Measurements from ENCODE around the gene LRRTM3. TPM values are rescaled to one million over a fixed set of nuclear protein-coding genes. Genes with fewer than 3 reads are reported as not detected.

LRRTM3 gene
- total RNA-seq, 1 donor from 2014 or later: not detected

DNA sequence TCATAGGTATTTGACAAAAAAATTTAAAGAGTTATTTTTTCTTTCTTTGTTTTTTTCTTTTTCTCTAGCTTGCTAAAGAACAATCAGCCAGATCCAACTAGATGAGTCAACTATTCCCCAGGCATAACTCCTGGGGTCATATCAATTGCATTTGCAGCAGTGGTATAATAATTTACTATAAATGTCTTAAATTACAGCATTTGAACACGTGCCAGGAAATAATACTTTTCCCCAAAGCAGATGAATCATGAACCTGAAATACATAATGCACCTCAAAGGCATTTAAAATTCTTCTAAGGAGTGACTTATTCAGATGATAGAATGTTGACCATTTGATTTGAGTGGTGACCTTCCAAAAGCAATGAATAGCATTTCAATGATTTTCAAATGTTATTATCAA is 190.1 kb downstream of the LRRTM3 start:
- no peak overlapping the region for H3K4me3 ChIP-seq (ENCODE audit: low read depth, low read length)
- no peaks in the 10 kb centered on the region for H3K36me3 ChIP-seq (ENCODE audit: control insufficient read depth, insufficient read depth, low read length)
- peak; percentile 55 for DNase-seq (ENCODE audit: low read depth)

DNA sequence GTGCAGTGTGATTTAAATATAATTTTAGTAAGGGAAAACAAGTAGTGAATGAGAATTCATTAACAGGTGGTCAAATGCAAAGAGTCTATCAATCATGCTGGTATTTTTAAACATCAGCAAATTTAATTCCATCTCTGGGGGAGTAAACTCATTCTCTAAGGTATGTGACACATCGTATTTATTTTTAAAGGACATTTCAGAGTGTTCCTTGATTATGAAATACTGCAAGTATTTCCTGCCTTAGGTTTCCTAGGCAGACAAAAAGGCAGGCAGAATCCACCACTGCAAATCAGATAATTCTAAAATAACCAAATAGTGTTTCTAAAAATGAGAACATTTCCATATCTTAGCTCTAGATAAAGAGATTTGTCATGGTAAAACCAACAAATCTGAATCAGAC is 193.8 kb downstream of the LRRTM3 start:
- Histone ChIP-seq H3K4me3 (ENCODE audit: low read depth, low read length) (no peak overlapping the region), H3K27me3 (ENCODE audit: control insufficient read depth, insufficient read depth, low read length) (no peaks in the 10 kb centered on the region), H3K36me3 (ENCODE audit: control insufficient read depth, insufficient read depth, low read length) (no peaks in the 10 kb centered on the region)
- TF ChIP-seq, protein P1, sequence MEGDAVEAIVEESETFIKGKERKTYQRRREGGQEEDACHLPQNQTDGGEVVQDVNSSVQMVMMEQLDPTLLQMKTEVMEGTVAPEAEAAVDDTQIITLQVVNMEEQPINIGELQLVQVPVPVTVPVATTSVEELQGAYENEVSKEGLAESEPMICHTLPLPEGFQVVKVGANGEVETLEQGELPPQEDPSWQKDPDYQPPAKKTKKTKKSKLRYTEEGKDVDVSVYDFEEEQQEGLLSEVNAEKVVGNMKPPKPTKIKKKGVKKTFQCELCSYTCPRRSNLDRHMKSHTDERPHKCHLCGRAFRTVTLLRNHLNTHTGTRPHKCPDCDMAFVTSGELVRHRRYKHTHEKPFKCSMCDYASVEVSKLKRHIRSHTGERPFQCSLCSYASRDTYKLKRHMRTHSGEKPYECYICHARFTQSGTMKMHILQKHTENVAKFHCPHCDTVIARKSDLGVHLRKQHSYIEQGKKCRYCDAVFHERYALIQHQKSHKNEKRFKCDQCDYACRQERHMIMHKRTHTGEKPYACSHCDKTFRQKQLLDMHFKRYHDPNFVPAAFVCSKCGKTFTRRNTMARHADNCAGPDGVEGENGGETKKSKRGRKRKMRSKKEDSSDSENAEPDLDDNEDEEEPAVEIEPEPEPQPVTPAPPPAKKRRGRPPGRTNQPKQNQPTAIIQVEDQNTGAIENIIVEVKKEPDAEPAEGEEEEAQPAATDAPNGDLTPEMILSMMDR (IDR thresholded peaks at IDR 0.05; ENCODE audit: insufficient read depth, low read length, severe bottlenecking): no peak
- FAIRE-seq (no peak), DNase-seq (ENCODE audit: low read depth) (no peak)

More for the DNA sequence above, 190.1 kb downstream of the LRRTM3 start:
- TF ChIP-seq, protein P1 (IDR thresholded peaks at IDR 0.05; ENCODE audit: insufficient read depth, low read length, severe bottlenecking): no peak
- H3K27me3 ChIP-seq (ENCODE audit: control insufficient read depth, insufficient read depth, low read length): no peaks in the 10 kb centered on the region
- no peak for FAIRE-seq

DNA sequence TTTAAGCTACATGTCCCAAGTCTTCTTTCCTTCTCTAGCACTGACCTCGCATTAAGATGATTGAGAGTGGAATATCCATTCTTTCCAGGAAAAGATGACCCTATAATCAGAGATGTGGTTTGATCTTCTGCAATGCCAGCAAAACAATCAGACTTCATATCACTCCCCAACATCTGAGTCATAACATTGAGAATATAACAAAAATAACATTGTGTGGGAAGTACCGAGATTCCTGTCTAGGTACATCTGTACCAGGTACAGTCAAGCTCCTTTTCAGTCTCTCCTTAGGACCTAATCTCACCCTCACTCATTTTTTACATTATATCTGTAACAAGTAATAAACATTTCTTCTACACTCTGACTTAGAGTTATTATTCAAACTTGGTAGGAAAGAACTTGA is 201.6 kb downstream of the LRRTM3 start:
- TF ChIP-seq, protein P1 (IDR thresholded peaks at IDR 0.05; ENCODE audit: insufficient read depth, low read length, severe bottlenecking): no peak
- no peaks in the 10 kb centered on the region for H3K27me3 ChIP-seq (ENCODE audit: control insufficient read depth, insufficient read depth, low read length)
- H3K4me3 ChIP-seq (ENCODE audit: low read depth, low read length): no peak overlapping the region
- FAIRE-seq (no peak), DNase-seq (ENCODE audit: low read depth) (no peak)
- no peaks in the 10 kb centered on the region for H3K36me3 ChIP-seq (ENCODE audit: control insufficient read depth, insufficient read depth, low read length)

DNA sequence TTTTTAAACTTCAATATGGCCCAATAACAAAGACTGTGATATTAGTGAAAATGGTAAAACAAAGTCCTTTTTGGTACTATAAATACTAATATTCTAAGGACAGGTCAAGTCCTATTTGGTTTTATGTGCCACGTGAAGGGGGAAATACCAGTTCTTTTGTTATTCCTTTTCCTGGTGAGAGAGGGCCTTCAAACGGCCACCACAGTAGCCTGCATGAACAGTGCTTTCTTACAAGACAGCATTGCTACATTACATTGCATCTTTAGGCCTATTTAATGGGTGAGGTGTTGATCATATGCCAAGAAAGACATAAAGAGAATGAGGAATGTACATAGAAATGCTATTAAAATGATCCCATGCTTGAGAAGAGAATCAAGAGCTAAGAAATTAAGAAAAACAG is 214.8 kb downstream of the LRRTM3 start:
- FAIRE-seq (no peak), DNase-seq (ENCODE audit: low read depth) (no peak)
- Histone ChIP-seq H3K4me3 (ENCODE audit: low read depth, low read length) (no peak overlapping the region), H3K27me3 (ENCODE audit: control insufficient read depth, insufficient read depth, low read length) (no peaks in the 10 kb centered on the region), H3K36me3 (ENCODE audit: control insufficient read depth, insufficient read depth, low read length) (no peaks in the 10 kb centered on the region)
- TF ChIP-seq, protein P1 (IDR thresholded peaks at IDR 0.05; ENCODE audit: insufficient read depth, low read length, severe bottlenecking): no peak

DNA sequence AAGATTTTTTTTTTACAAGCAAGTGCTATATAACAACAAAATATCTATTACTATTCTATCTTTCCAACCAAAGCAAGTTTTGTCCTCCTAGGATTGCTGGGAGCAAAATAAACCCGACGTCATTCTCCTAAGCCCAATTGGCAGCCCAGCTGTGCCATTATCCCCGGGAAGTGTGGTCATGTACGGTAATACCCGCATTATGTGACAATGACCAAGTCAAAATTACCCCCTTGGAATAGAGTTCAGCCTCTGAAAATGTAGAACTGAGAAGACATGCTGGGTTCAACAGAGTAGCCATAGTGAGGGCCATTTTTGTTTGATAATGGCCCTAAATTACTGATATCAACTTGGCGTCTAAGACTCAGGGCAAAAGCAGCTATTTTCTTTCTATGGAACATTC is 215.5 kb downstream of the LRRTM3 start:
- Histone ChIP-seq H3K27me3 (ENCODE audit: control insufficient read depth, insufficient read depth, low read length) (no peaks in the 10 kb centered on the region), H3K36me3 (ENCODE audit: control insufficient read depth, insufficient read depth, low read length) (no peaks in the 10 kb centered on the region), H3K4me3 (ENCODE audit: low read depth, low read length) (no peak overlapping the region)
- TF ChIP-seq, protein P1 (IDR thresholded peaks at IDR 0.05; ENCODE audit: insufficient read depth, low read length, severe bottlenecking): no peak
- FAIRE-seq (no peak), DNase-seq (ENCODE audit: low read depth) (no peak)

DNA sequence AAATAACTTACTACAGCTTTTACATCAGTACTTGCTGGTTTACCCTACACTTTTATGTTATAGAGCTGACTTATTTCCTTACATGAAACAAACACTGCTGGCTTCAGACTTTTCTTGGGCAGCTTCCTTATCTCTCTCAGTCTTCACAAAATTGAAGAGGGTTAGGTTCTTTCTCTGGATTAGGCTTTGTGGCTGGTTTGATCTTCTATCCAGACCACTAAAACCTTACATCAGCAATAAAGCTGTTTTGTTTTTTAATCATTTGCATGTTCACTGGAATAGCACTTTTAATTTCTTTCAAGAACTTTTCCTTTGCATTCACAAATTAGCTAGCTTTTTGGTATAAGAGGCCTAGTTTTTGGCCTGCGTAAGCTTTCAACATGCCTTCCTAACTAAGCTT is 218.7 kb downstream of the LRRTM3 start:
- no peaks in the 10 kb centered on the region for H3K36me3 ChIP-seq (ENCODE audit: control insufficient read depth, insufficient read depth, low read length)
- H3K4me3 ChIP-seq (ENCODE audit: low read depth, low read length): no peak overlapping the region
- H3K27me3 ChIP-seq (ENCODE audit: control insufficient read depth, insufficient read depth, low read length): no peaks in the 10 kb centered on the region
- TF ChIP-seq, protein P1 (IDR thresholded peaks at IDR 0.05; ENCODE audit: insufficient read depth, low read length, severe bottlenecking): no peak
- FAIRE-seq (no peak), DNase-seq (ENCODE audit: low read depth) (no peak)
